ENCODE data around the gene RALGPS1.
"Not testable (repeated sequence)": the region's sequence is repeated elsewhere in the genome, so short reads cannot be mapped to it uniquely, and the experiment has no call there.

The RALGPS1 gene

GRCh38 chr9:127168756-127169574 lies 254.4 kb downstream of the RALGPS1 start:
- peak in 1 of 58 donors; percentile 17 for DNase-seq

DNA sequence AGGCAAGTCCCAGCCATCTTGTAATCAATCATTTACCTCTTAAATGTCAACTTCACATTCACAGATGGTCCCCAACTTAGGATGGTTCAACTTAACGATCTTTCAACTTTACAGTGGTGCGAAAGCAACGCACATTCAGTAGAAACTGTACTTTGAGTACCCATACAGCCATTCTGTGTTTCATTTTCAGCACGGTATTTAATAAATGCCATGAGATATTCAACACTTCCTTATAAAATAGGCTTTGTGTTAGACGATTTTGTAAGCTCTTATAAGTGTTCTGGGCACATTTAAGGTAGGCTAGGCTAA lies 254.9 kb downstream of the RALGPS1 start:
- no peak for DNase-seq

DNA sequence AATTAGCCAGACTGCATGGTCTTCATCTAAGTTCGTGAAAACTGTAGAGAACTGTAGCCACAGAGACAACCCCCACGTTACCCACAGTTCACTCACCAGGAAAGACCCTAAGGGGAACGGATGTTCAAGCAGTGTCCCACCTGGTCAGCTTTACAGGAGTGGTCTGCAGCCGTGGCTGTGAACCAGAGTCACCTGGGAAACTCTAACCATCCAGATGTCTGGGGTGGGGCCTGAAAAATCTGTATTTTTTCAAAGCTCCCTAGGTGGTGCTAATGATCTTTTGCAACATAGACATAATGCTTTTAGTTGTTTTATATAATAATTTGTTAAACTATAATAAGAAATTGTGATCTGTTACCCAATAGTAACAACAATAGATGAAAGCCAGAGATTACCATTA lies 255.5 kb downstream of the RALGPS1 start:
- DNase-seq = no peak

DNA sequence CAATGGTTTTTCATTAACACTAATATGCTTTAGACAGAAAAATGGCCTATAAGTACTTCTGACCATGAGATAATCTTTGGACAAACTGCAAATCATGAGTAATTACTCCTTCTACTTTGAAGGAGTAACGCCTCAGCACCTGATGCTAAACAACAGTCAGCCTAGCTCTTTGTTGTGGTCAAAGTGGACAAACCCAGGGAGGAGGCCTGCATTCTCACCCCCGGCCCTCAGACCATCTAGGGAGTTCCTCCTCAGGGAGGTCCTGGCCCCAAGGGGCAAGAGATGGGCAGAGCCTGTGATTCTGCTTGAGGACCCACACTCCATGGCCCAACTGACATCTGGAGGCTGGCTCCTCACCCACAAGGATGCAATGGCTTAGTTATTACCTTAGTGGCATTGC lies 256.1 kb downstream of the RALGPS1 start:
- no peak for DNase-seq

DNA sequence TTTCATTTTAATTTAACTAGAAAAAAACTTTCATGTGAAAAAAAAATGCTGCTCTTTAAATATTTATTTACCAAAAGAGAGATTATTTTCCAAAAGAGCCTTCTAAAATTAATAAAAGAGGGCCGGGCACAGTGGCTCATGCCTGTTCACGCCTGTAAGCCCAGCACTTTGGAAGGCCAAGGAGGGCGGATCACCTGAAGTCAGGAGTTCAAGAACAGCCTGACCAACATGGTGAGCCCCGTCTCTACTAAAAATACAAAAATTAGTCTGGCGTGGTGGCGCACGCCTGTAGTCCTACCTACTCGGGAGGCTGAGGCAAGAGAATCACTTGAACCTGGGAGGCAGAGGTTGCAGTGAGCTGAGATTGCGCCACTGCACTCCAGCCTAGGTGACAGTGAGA lies 256.8 kb downstream of the RALGPS1 start:
- not testable (repeated sequence) for DNase-seq

- no peak for DNase-seq
Observed at GRCh38 chr9:127172066-127172707, 257.6 kb downstream of the RALGPS1 start.

- DNase-seq = no peak
Observed at GRCh38 chr9:127173063-127173462, 258.5 kb downstream of the RALGPS1 start.

DNA sequence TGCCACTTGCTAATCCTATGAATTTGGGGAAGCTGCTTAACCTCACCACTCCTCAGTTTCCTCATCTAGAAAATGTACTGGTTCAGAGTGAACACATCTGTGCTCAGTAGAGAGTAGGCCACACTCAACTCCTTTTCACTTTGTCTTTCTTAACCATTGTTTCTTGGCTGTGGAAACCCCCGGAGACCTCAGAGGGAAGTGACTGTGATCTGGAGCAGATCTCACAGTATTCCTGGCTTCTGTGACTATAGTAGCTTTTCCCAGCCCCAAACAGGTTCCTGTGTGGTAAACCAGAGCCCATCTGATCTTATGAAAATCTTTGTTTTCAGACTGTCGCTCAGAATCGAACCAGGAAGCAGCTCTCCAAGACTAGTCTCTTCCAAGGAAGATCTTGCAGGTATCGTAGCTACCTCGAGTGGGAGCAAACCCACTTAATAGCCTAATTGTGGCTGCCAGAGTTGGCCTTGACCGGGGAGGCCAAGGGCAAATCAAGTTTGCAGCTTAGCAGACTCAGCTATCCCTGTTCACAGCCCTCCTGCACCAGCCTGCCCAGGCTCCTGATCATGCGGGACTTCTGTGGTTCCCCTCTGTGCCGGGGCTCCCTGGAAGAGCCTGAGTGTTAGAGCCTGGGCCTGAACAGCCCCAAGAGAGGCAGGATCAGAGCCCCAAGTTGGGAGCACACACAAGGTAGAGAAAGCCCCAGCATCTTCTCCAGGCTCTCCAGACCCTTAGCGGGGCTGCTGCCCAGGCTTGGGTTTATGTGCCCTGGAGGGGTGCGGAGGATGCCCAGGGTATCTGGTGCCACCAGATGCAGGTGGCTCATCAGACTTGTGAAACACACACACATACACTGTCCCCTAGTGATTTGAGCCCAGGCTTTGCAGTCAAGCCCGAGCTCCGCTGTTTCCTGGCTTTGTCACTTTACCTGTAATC lies 260.1 kb downstream of the RALGPS1 start:
- no peak for DNase-seq

GRCh38 chr9:127175319-127175715 lies 260.7 kb downstream of the RALGPS1 start:
- DNase-seq = no peak

GRCh38 chr9:127175764-127176163 lies 261.2 kb downstream of the RALGPS1 start:
- DNase-seq = no peak

- no peak for DNase-seq
Observed at GRCh38 chr9:127176631-127177030, 262.0 kb downstream of the RALGPS1 start.

DNA sequence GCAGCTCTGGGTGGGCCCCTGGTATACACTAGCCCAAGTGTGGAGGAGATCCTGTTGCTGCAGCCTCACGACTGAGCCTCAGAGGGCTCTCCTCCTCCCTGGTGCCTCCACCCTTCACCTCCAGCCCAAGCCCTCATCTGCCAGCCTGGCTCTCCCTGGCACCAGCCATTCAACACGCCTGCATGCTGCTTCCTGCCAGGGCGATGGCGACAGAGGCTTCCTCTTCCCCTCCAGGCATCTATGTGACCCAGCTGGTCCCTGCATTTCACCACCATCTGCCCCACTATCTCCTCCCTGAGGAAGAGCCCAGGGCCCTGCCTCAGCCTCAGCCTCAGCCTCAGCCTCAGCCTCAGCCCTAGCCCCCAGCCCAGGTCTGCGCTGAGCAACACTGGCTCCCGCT lies 262.6 kb downstream of the RALGPS1 start:
- no peak for DNase-seq

GRCh38 chr9:127177665-127178265 lies 263.2 kb downstream of the RALGPS1 start:
- no peak for DNase-seq

- peak in 2 of 58 donors; percentile 30 to 34 for DNase-seq
Observed at GRCh38 chr9:127178686-127179632, 264.4 kb downstream of the RALGPS1 start.

- DNase-seq = no peak
Observed at GRCh38 chr9:127179633-127180441, 265.3 kb downstream of the RALGPS1 start.

DNA sequence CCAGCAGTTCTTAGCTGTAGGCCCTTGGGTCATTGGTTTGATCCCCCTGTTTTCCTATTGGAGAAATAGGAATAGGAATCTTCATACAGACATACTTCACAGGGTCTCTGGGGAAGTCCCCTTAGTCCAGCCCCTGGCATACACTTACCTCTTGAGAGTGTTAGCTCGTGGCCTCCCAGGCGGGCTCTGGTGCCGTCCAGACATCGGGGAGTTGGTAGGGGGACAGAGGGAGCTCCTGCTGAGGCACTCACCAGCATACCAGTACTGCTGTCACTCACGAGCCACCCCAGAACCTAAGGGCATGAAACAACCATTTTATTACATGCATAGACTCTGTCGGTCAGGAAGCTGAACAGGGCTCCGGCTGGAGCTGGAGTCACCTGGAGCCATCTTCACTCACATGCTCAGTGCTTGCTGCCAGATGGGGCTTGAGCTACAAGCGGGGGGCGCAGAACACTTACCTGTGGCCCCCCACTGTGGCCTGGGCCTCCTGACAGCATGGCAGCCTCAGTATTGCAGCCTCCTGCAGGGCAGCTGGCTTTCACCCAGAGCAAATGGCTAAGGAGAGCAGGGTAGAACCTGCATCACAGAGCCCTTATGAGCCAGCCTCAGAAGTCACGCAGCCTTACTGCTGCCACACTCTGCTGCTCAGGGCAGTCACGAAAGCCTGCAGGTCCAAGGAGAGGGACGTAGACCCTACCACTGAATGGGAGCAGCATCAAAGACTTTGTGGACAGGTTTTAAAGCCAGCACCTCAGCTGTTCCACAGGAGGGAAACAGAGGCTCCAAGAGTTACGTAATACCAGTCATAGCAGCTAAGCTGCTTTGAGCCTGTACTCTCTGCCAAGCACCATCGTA lies 266.1 kb downstream of the RALGPS1 start:
- no peak for DNase-seq

DNA sequence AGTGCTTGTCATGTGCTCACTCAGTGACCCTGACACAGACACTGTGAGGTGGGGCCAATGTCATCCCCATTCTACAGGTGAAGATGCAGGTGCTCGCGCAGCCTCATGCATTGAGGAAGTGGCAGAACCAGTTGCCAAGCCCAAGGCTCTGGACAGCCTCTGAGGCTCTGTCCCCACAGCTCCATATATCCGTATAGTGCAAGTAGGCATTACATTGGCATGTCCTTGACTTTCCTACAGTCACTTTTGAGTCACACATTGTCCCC lies 266.7 kb downstream of the RALGPS1 start:
- no peak for DNase-seq

DNA sequence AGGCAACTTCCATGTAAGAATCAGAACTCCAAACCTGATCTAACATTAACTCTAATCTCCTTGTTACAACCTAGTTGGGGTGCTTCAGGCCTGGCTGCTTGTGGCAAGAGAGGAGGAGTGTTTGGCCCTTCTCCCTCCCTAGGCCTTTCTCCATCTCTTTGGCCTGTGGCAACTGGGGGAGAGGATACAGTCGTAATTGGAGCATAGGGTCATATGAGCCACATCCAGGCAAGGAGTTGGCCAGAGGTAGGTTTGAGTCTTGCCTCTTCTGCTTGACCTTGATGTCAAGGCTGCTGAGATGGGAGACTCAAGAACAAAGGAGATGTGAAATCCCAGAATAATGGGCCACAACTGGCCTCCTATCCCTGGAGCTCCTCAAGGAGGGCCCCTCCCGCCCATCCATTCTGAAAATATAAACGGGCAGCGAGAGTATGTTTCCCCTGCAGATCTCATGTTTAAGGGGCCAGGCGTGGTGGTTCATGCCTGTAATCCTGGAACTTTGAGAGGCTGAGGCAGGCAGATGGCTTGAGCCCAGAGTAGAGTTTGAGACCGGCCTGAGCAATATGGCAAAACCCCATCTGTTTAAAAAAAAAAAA lies 267.1 kb downstream of the RALGPS1 start:
- no peak for DNase-seq
